HCT116 (cell line): ENCODE results near the gene DOP1B.

Source experiments
- CBX3 ChIP-seq: IDR thresholded peaks from 2 replicates; pipeline ENCODE4 v1.6.1; 2012; ENCODE audit warnings: low read depth
- EZH2 ChIP-seq: fragments of 200-600 bp; sonication (generic); IDR thresholded peaks from 2 replicates; pipeline ENCODE4 v1.6.1; 2017; ENCODE audit warnings: antibody characterized with exemption, mixed run types
- EZH2phosphoT487 ChIP-seq: fragments of 200-600 bp; IDR thresholded peaks from 2 replicates; pipeline ENCODE4 v1.6.1; 2018; ENCODE audit warnings: antibody characterized with exemption, borderline replicate concordance
- JUND ChIP-seq: IDR thresholded peaks from 2 replicates; pipeline ENCODE4 v1.6.1; 2012
- POLR2A ChIP-seq: IDR thresholded peaks from 2 replicates; pipeline ENCODE4 v1.7.0; 2011; ENCODE audit warnings: borderline replicate concordance; ENCODE audit not compliant: insufficient read depth, insufficient read length; ENCODE audit errors: extremely low read depth
- YY1 ChIP-seq: IDR thresholded peaks from 2 replicates; pipeline ENCODE4 v1.6.1; 2011; ENCODE audit warnings: low read length, low read depth, moderate library complexity, mild to moderate bottlenecking; ENCODE audit not compliant: insufficient replicate concordance; ENCODE audit errors: extremely low read depth
- TF ChIP-seq, protein P1 (sequence below): IDR thresholded peaks from 2 replicates; pipeline ENCODE4 v1.6.1; 2012
- TF ChIP-seq, protein P2 (sequence below), 3 experiments: fragments of 200-600 bp in 1 of 3; sonication (generic) in 1 of 3; IDR thresholded peaks in 2 of 3; conservative IDR thresholded peaks in 1 of 3; 2 replicates each; pipeline ENCODE4 v1.5.1; 2012 to 2017; ENCODE audit warnings: low read depth in 2 of 3, low read length in 2 of 3, antibody characterized with exemption in 1 of 3, borderline replicate concordance in 1 of 3, control low read depth in 1 of 3, mild to moderate bottlenecking in 1 of 3, mixed read lengths in 1 of 3, mixed run types in 1 of 3, moderate library complexity in 1 of 3; ENCODE audit not compliant: insufficient read depth in 1 of 3

DNA sequence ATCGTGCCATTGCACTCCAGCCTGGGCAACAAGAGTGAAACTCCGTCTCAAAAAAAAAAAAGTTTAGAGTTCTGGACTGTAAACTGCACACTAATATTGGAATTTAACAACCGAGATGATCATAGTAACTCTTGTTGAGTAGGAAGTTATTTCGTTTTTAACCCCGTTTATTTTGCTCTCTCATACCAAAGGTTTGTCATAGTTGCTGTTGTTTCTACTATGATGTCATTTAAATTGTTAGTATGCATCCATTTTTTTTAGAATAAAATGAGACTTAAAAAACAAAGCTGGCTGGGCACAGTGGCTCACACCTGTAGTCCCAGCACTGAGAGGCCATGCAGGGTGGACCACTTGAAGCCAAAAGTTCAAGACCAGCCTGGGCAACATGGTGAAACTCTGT is 49.3 kb downstream of the DOP1B start:
- no peak for TF ChIP-seq POLR2A
- no peak for TF ChIP-seq EZH2
- TF ChIP-seq EZH2phosphoT487, result no peak
- no peak for TF ChIP-seq YY1
- TF ChIP-seq, protein P1, sequence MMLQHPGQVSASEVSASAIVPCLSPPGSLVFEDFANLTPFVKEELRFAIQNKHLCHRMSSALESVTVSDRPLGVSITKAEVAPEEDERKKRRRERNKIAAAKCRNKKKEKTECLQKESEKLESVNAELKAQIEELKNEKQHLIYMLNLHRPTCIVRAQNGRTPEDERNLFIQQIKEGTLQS, result no peak
- no peak for TF ChIP-seq CBX3
- TF ChIP-seq, protein P2, sequence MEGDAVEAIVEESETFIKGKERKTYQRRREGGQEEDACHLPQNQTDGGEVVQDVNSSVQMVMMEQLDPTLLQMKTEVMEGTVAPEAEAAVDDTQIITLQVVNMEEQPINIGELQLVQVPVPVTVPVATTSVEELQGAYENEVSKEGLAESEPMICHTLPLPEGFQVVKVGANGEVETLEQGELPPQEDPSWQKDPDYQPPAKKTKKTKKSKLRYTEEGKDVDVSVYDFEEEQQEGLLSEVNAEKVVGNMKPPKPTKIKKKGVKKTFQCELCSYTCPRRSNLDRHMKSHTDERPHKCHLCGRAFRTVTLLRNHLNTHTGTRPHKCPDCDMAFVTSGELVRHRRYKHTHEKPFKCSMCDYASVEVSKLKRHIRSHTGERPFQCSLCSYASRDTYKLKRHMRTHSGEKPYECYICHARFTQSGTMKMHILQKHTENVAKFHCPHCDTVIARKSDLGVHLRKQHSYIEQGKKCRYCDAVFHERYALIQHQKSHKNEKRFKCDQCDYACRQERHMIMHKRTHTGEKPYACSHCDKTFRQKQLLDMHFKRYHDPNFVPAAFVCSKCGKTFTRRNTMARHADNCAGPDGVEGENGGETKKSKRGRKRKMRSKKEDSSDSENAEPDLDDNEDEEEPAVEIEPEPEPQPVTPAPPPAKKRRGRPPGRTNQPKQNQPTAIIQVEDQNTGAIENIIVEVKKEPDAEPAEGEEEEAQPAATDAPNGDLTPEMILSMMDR (IDR thresholded peaks at IDR 0.05 in 2 of 3, conservative IDR thresholded peaks at IDR 0.05 in 1 of 3; ENCODE audit: borderline replicate concordance in 1 of 3, insufficient read depth in 1 of 3, low read depth in 2 of 3, low read length in 2 of 3), result no peak
- no peak for TF ChIP-seq JUND
